NCI-H1694 treated with DMSO at 0.1 percent for 48 hours (cell line): Measurements from ENCODE around the gene RGS13.

Source experiments
- DNase-seq: peaks from one replicate; lab custom pipeline; 2025; lab: John Stamatoyannopoulos, UW

RGS13 gene

GRCh38 chr1:192626366-192627179 lies 9.4 kb upstream of the RGS13 start:
- no peak for DNase-seq

GRCh38 chr1:192627901-192628300 lies 8.0 kb upstream of the RGS13 start:
- no peak for DNase-seq

- DNase-seq: no peak
These were observed 7.4 kb upstream of the RGS13 start for GRCh38 chr1:192628396-192629057.

GRCh38 chr1:192629612-192630011 lies 6.3 kb upstream of the RGS13 start:
- no peak for DNase-seq

GRCh38 chr1:192630521-192631287 lies 5.2 kb upstream of the RGS13 start:
- DNase-seq: no peak

GRCh38 chr1:192631749-192632148 lies 4.2 kb upstream of the RGS13 start:
- no peak for DNase-seq

GRCh38 chr1:192632188-192632587 lies 3.8 kb upstream of the RGS13 start:
- DNase-seq: no peak

- DNase-seq: no peak
These were observed 3.1 kb upstream of the RGS13 start for GRCh38 chr1:192632641-192633532.

- no peak for DNase-seq
These were observed 2.3 kb upstream of the RGS13 start for GRCh38 chr1:192633533-192634253.

- DNase-seq: no peak
These were observed 906 bp upstream of the RGS13 start for GRCh38 chr1:192635041-192635440.

- DNase-seq: no peak
These were observed 3.8 kb downstream of the RGS13 start for GRCh38 chr1:192639607-192640368.

- no peak for DNase-seq
These were observed 16.2 kb downstream of the RGS13 start for GRCh38 chr1:192652159-192652558.

- DNase-seq: no peak
These were observed 18.2 kb downstream of the RGS13 start for GRCh38 chr1:192654120-192654519.

GRCh38 chr1:192654591-192655251 lies 18.8 kb downstream of the RGS13 start:
- DNase-seq: no peak

GRCh38 chr1:192657760-192658159 lies 21.8 kb downstream of the RGS13 start:
- no peak for DNase-seq

GRCh38 chr1:192658255-192658654 lies 22.3 kb downstream of the RGS13 start:
- DNase-seq: no peak

- no peak for DNase-seq
These were observed 24.7 kb downstream of the RGS13 start for GRCh38 chr1:192660613-192661012.

- DNase-seq: no peak
These were observed 32.5 kb downstream of the RGS13 start for GRCh38 chr1:192668409-192668983.

GRCh38 chr1:192669174-192669573 lies 33.2 kb downstream of the RGS13 start:
- DNase-seq: no peak
